ENCODE results near the gene SV2A. TPM values are rescaled to one million over a fixed set of nuclear protein-coding genes. Genes with fewer than 3 reads are reported as not detected.

The SV2A gene
- total and polyA plus RNA-seq, 3 donors from 2014 or later, result 1.4 to 2.3 (median 1.7) TPM

DNA sequence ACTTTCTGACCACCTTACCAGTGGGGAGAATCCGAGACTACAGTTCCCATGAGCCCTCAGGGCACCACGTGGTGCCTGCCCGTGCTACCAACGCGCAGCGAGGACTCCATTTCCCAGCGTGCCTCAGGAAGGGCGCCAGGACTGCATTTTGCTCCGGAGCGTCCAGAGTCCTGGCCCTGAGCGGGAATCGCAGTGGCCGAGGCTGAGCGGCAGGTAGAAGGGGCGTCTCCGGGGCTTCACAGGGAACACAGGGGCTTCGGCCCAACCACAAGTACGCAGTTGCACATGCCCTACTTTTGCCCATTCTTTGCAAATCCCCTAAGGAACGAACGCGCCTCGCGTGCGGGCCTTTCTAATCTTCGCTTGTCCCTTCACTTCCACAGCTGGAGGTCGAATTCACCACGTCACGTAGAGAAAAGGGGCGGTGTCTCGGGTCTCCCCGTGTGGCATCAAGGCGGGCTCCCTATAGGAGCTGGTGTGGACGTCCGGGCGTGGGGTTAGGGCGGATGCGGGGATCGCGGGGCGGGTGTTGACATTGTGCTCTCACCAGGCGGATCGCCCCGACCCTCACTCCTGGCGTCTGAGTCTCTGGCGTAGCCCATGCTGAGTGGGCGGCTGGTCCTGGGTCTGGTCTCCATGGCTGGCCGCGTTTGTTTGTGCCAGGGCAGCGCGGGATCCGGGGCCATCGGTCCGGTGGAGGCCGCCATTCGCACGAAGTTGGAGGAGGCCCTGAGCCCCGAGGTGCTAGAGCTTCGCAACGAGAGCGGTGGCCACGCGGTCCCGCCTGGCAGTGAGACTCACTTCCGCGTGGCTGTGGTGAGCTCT lies 18.0 kb downstream of the SV2A start, which contains the start of gene BOLA1:
TSS of gene BOLA1 (plus strand) at position 109 of the 825 bp plus-strand sequence. CDS start at position 601, 492 bp downstream.
- Histone ChIP-seq H3K4me1 (peaks cover 6% of the 10 kb centered on the region), H3K27ac (peak within 1 kb of the TSS; percentile 68 to 79), H3K36me3 (ENCODE audit: low read depth, missing control alignments) (no peaks in the 10 kb centered on the region), H3K4me3 (peak within 1 kb of the TSS; percentile 53 to 76), H3K27me3 (no peaks in the 10 kb centered on the region), H3K9me3 (no peaks in the 10 kb centered on the region)
- WGBS, 2 donors, result 4 to 6% methylated on average over 48 to 52 of the region's 65 CpGs
- DNase-seq, result peak; percentile 97
- intact Hi-C loops (cut with DNase I; ENCODE audit: low total_unique reads), result no loop called here
- TF ChIP-seq POLR2A (IDR thresholded peaks at IDR 0.05), result peak; percentile 45
- TF ChIP-seq, protein P1, sequence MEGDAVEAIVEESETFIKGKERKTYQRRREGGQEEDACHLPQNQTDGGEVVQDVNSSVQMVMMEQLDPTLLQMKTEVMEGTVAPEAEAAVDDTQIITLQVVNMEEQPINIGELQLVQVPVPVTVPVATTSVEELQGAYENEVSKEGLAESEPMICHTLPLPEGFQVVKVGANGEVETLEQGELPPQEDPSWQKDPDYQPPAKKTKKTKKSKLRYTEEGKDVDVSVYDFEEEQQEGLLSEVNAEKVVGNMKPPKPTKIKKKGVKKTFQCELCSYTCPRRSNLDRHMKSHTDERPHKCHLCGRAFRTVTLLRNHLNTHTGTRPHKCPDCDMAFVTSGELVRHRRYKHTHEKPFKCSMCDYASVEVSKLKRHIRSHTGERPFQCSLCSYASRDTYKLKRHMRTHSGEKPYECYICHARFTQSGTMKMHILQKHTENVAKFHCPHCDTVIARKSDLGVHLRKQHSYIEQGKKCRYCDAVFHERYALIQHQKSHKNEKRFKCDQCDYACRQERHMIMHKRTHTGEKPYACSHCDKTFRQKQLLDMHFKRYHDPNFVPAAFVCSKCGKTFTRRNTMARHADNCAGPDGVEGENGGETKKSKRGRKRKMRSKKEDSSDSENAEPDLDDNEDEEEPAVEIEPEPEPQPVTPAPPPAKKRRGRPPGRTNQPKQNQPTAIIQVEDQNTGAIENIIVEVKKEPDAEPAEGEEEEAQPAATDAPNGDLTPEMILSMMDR (IDR thresholded peaks at IDR 0.05), result peak in 1 of 3 experiments; percentile 11

- no peak for DNase-seq
- 92 to 96% methylated on average over 4 of the region's 4 CpGs for WGBS, 2 donors
- no peaks in the 10 kb centered on the region for H3K9me3 ChIP-seq
- H3K27me3 ChIP-seq, result no peaks in the 10 kb centered on the region
- intact Hi-C loops (cut with DNase I; ENCODE audit: low total_unique reads), result no loop called here
- H3K4me1 ChIP-seq, result peaks cover 6% of the 10 kb centered on the region
- TF ChIP-seq POLR2A (IDR thresholded peaks at IDR 0.05), result no peak
- TF ChIP-seq, protein P1 (IDR thresholded peaks at IDR 0.05), result no peak
- no peak overlapping the region for H3K4me3 ChIP-seq
- H3K27ac ChIP-seq, result no peak overlapping the region
- no peaks in the 10 kb centered on the region for H3K36me3 ChIP-seq (ENCODE audit: low read depth, missing control alignments)
Observed at GRCh38 chr1:149896575-149896974, 21.1 kb downstream of the SV2A start.

DNA sequence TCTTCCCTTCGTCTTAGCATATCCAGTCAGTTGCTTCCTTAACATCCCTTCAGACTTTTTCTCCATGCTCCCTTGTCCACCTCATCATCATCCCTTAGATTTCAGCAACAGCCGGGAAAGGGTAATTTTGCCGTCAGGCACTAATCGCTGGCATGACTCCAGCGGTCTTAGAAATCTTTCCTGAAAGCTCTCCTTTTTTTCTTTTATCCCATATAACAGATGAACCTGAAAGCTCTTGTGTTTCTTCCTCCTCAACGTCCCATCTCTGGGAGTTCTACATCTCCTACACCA lies 28.7 kb downstream of the SV2A start:
- no peaks in the 10 kb centered on the region for H3K36me3 ChIP-seq (ENCODE audit: low read depth, missing control alignments)
- DNase-seq, result peak; percentile 52
- TF ChIP-seq, protein P1 (IDR thresholded peaks at IDR 0.05), result no peak
- no peak for TF ChIP-seq POLR2A (IDR thresholded peaks at IDR 0.05)

GRCh38 chr1:149888247-149888998 lies 29.2 kb downstream of the SV2A start:
- WGBS, 2 donors, result 1% methylated on average over 28 of the region's 28 CpGs
- H3K9me3 ChIP-seq, result no peaks in the 10 kb centered on the region
- no peaks in the 10 kb centered on the region for H3K36me3 ChIP-seq (ENCODE audit: low read depth, missing control alignments)
- peak overlapping the region; percentile 97 to 100 for H3K27ac ChIP-seq
- TF ChIP-seq, protein P1 (IDR thresholded peaks at IDR 0.05), result peak; percentile 20 to 54 (median 46)
- TF ChIP-seq POLR2A (IDR thresholded peaks at IDR 0.05), result peak; percentile 92
- H3K27me3 ChIP-seq, result no peaks in the 10 kb centered on the region
- peak; percentile 85 for DNase-seq
- H3K4me3 ChIP-seq, result peak overlapping the region; percentile 69 to 86
- peaks cover 5% of the 10 kb centered on the region for H3K4me1 ChIP-seq
- intact Hi-C loops (cut with DNase I; ENCODE audit: low total_unique reads), result no loop called here

More for the DNA sequence above, 28.7 kb downstream of the SV2A start:
- WGBS, 2 donors, result 5 to 9% methylated on average over 6 of the region's 6 CpGs
- H3K9me3 ChIP-seq, result no peaks in the 10 kb centered on the region
- H3K27me3 ChIP-seq, result no peaks in the 10 kb centered on the region
- H3K4me3 ChIP-seq, result peak overlapping the region; percentile 69 to 86
- H3K4me1 ChIP-seq, result peaks cover 5% of the 10 kb centered on the region
- intact Hi-C loops (cut with DNase I; ENCODE audit: low total_unique reads), result no loop called here
- H3K27ac ChIP-seq, result peak overlapping the region; percentile 97 to 100

All from testis (tissue), 3 donors.